ENCODE measurements around the gene PDCL2. TPM values are rescaled to one million over a fixed set of nuclear protein-coding genes. Genes with fewer than 3 reads are reported as not detected.
A peak's percentile ranks its signal among the peaks of the same experiment; 100 is the strongest.

Gene PDCL2
- total and polyA plus RNA-seq, 2 of the 13 experiments (the other 11 are each of a cell fraction or from before 2014, with no cell fraction given), result not detected

- Histone ChIP-seq H3K9ac (ENCODE audit: insufficient read depth, low read depth, low read length) (no peak overlapping the region), H3K9me3 (ENCODE audit: low read length) (no peaks in the 10 kb centered on the region), H3K4me3 (replicated peaks in 1 of 3; ENCODE audit: insufficient read depth in 1 of 3, low read depth in 2 of 3, low read length in 3 of 3) (peak overlapping the region in 2 of 3 experiments; percentile 41 to 57; a peak in 2 of 6 replicates), H2AFZ (ENCODE audit: low read length) (no peak overlapping the region), H3K79me2 (ENCODE audit: insufficient read depth, low read length) (no peaks in the 10 kb centered on the region), H4K20me1 (ENCODE audit: insufficient read depth, low read length) (no peaks in the 10 kb centered on the region), H3K27ac (ENCODE audit: extremely low read length, insufficient read depth, low read length) (no peak overlapping the region), H3K27me3 (ENCODE audit: control insufficient read depth in 1 of 2, insufficient read depth in 2 of 2, low read length in 2 of 2) (peaks cover 7 to 43% of the 10 kb centered on the region in 2 experiments), H3K36me3 (replicated peaks in 1 of 2; ENCODE audit: control insufficient read depth in 1 of 2, insufficient read depth in 2 of 2, low read length in 2 of 2) (no peaks in the 10 kb centered on the region), H3K4me2 (ENCODE audit: low read depth, low read length) (peak overlapping the region; percentile 63), H3K4me1 (ENCODE audit: insufficient read depth, low read length) (peaks cover 14% of the 10 kb centered on the region)
- TF ChIP-seq ZMYM3 (CRISPR knock-in tag; IDR thresholded peaks at IDR 0.05), result no peak
- intact Hi-C loops (cut with micrococcal nuclease; ENCODE audit: unreplicated experiment) (no loop called here), in situ Hi-C loops (cut with HindIII; ENCODE audit: extremely low pct_ligation_motif_present, low pct_unique_long_range_greater_than_20kb) (no loop called here)
- WGBS (ENCODE audit: low lambda C conversion rate), result 27% methylated on average over 7 of the region's 7 CpGs
- no TSS peak for BruUV-seq (replicated peaks)
- POLR2A ChIA-PET, result no interaction called here
- FAIRE-seq (no peak), DNase-seq (ENCODE audit: low spot score) (no peak), ATAC-seq (no peak; the same call in 2 of the 3 replicates)
- CTCF ChIA-PET (ENCODE audit: low intra/inter-chr PET ratio, low total read pairs), result no interaction called here
Observed at GRCh38 chr4:55636656-55636999, 44.6 kb upstream of the PDCL2 start.

GRCh38 chr4:55635741-55636655 is 44.0 kb upstream of the PDCL2 start, which contains the start of gene NMU:
Gene NMU (minus strand): TSS chr4:55636298. CDS start chr4:55636192, 106 bp downstream.
- intact Hi-C loops (cut with micrococcal nuclease; ENCODE audit: unreplicated experiment), result no loop called here
- H3K9me3 ChIP-seq (ENCODE audit: low read length), result no peaks in the 10 kb centered on the region
- ATAC-seq (peak; percentile 97), DNase-seq (ENCODE audit: low spot score) (peak; percentile 13), FAIRE-seq (no peak)
- H3K27ac ChIP-seq (ENCODE audit: extremely low read length, insufficient read depth, low read length), result no peak within 1 kb of the TSS
- no TSS peak for BruUV-seq (replicated peaks)
- H3K36me3 ChIP-seq (replicated peaks in 1 of 2; ENCODE audit: control insufficient read depth in 1 of 2, insufficient read depth in 2 of 2, low read length in 2 of 2), result no peaks in the 10 kb centered on the region
- in situ Hi-C loops (cut with HindIII; ENCODE audit: extremely low pct_ligation_motif_present, low pct_unique_long_range_greater_than_20kb), result no loop called here
- no peaks in the 10 kb centered on the region for H4K20me1 ChIP-seq (ENCODE audit: insufficient read depth, low read length)
- peak within 1 kb of the TSS; percentile 6 to 57 (median 41); a peak in 4 of 6 replicates for H3K4me3 ChIP-seq (replicated peaks in 1 of 3; ENCODE audit: insufficient read depth in 1 of 3, low read depth in 2 of 3, low read length in 3 of 3)
- H3K9ac ChIP-seq (ENCODE audit: insufficient read depth, low read depth, low read length), result no peak within 1 kb of the TSS
- 14% methylated on average over 39 of the region's 80 CpGs for WGBS (ENCODE audit: low lambda C conversion rate)
- peak within 1 kb of the TSS; percentile 63 for H3K4me2 ChIP-seq (ENCODE audit: low read depth, low read length)
- H3K79me2 ChIP-seq (ENCODE audit: insufficient read depth, low read length), result no peaks in the 10 kb centered on the region
- no peak within 1 kb of the TSS for H2AFZ ChIP-seq (ENCODE audit: low read length)
- ChIA-PET CTCF (ENCODE audit: low intra/inter-chr PET ratio, low total read pairs) (no interaction called here), POLR2A (no interaction called here)
- peaks cover 7 to 43% of the 10 kb centered on the region in 2 experiments for H3K27me3 ChIP-seq (ENCODE audit: control insufficient read depth in 1 of 2, insufficient read depth in 2 of 2, low read length in 2 of 2)
- H3K4me1 ChIP-seq (ENCODE audit: insufficient read depth, low read length), result peaks cover 14% of the 10 kb centered on the region
- no peak for TF ChIP-seq NAIF1 (CRISPR knock-in tag; IDR thresholded peaks at IDR 0.05; ENCODE audit: borderline replicate concordance)
- no peak for TF ChIP-seq HMG20A (CRISPR knock-in tag; IDR thresholded peaks at IDR 0.05; ENCODE audit: borderline replicate concordance)
- TF ChIP-seq STAG1 (CRISPR knock-in tag; IDR thresholded peaks at IDR 0.05), result peak; percentile 54
- TF ChIP-seq ZNF263 (CRISPR knock-in tag; IDR thresholded peaks at IDR 0.05), result peak; percentile 20; the same call in 1 of the 2 replicates
- TF ChIP-seq MTF2 (CRISPR knock-in tag; IDR thresholded peaks at IDR 0.05; ENCODE audit: borderline replicate concordance), result no peak; the same call in 1 of the 2 replicates
- TF ChIP-seq, protein P1, sequence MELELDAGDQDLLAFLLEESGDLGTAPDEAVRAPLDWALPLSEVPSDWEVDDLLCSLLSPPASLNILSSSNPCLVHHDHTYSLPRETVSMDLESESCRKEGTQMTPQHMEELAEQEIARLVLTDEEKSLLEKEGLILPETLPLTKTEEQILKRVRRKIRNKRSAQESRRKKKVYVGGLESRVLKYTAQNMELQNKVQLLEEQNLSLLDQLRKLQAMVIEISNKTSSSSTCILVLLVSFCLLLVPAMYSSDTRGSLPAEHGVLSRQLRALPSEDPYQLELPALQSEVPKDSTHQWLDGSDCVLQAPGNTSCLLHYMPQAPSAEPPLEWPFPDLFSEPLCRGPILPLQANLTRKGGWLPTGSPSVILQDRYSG (CRISPR knock-in tag; IDR thresholded peaks at IDR 0.05), result no peak
- 0 out of 2 replicates have a peak, but pooled peaks have one; percentile 28 for TF ChIP-seq TFDP1 (CRISPR knock-in tag; IDR thresholded peaks at IDR 0.05; ENCODE audit: borderline replicate concordance)
- TF ChIP-seq ZNF850 (CRISPR knock-in tag; conservative IDR thresholded peaks at IDR 0.05), result no peak
- TF ChIP-seq ZNF44 (CRISPR knock-in tag; IDR thresholded peaks at IDR 0.05), result no peak
- TF ChIP-seq PCBP2 (optimal IDR thresholded peaks at IDR 0.05; ENCODE audit: low read depth, low read length, poor library complexity, severe bottlenecking), result no peak
- no peak for TF ChIP-seq ZNF207 (IDR thresholded peaks at IDR 0.05; ENCODE audit: borderline replicate concordance)
- TF ChIP-seq ZSCAN29 (CRISPR knock-in tag; conservative IDR thresholded peaks at IDR 0.05), result no peak
- peak; percentile 58 for TF ChIP-seq CTCF (CRISPR knock-in tag; IDR thresholded peaks at IDR 0.05)
